ENCODE measurements around the gene MED9. TPM values are rescaled to one million over a fixed set of nuclear protein-coding genes. Genes with fewer than 3 reads are reported as not detected.

MED9 gene
- total RNA-seq, 4 donors from 2014 or later: 8.3 to 14.4 (median 11.4) TPM

- under 1% methylated on average over 31 of the region's 93 CpGs for WGBS
- H3K4me3 ChIP-seq: peak within 1 kb of the TSS; percentile 67 to 77 (median 70)
- no peaks in the 10 kb centered on the region for H3K27me3 ChIP-seq
- H3K36me3 ChIP-seq: peaks cover 4 to 16% (median 15%) of the 10 kb centered on the region in 4 donors
- DNase-seq (ENCODE audit: extremely low spot score): peak; percentile 96
- H3K9me3 ChIP-seq: no peaks in the 10 kb centered on the region
- peak; percentile 90 for TF ChIP-seq POLR2A (IDR thresholded peaks at IDR 0.05; ENCODE audit: low read depth)
- TF ChIP-seq CTCF (IDR thresholded peaks at IDR 0.05): peak; percentile 94 to 100 (median 97)
- no peak for TF ChIP-seq EP300 (IDR thresholded peaks at IDR 0.05)
- peak; percentile 85 to 95 for TF ChIP-seq POLR2AphosphoS5 (IDR thresholded peaks at IDR 0.05)
- peaks cover 27 to 38% (median 31%) of the 10 kb centered on the region in 4 donors for H3K4me1 ChIP-seq
- intact Hi-C loops (cut with DNase I): loop anchor here (10.0 kb wide), 1 partner anchor 142 kb away; no protein-coding TSS in a partner anchor
- H3K27ac ChIP-seq (replicated peaks in 1 of 4): peak within 1 kb of the TSS; percentile 77 to 89 (median 85)
Observed at GRCh38 chr17:17496189-17497064, 19.6 kb downstream of the MED9 start, which contains the start of gene RASD1. Gene RASD1, minus strand, starts transcription at chr17:17496395. Its CDS starts 214 bp downstream, at chr17:17496181.

- Histone ChIP-seq H3K36me3 (peaks cover 0 to 8% (median 7%) of the 10 kb centered on the region in 4 donors), H3K27me3 (no peaks in the 10 kb centered on the region), H3K27ac (replicated peaks in 1 of 4) (peak overlapping the region; percentile 77 to 89 (median 85)), H3K4me3 (peak overlapping the region; percentile 67 to 77 (median 70)), H3K4me1 (peaks cover 27 to 32% (median 30%) of the 10 kb centered on the region in 4 donors), H3K9me3 (no peaks in the 10 kb centered on the region)
- WGBS: 97% methylated on average over 4 of the region's 19 CpGs
- DNase-seq (ENCODE audit: extremely low spot score): no peak
- intact Hi-C loops (cut with DNase I): loop anchor here (10.0 kb wide), 1 partner anchor 142 kb away; no protein-coding TSS in a partner anchor
- TF ChIP-seq CTCF (IDR thresholded peaks at IDR 0.05): no peak
- no peak for TF ChIP-seq POLR2AphosphoS5 (IDR thresholded peaks at IDR 0.05)
- TF ChIP-seq EP300 (IDR thresholded peaks at IDR 0.05): no peak
- TF ChIP-seq POLR2A (IDR thresholded peaks at IDR 0.05; ENCODE audit: low read depth): no peak
Observed at GRCh38 chr17:17497065-17497844, 20.5 kb downstream of the MED9 start.

GRCh38 chr17:17497845-17498520 lies 21.2 kb downstream of the MED9 start:
- intact Hi-C loops (cut with DNase I): loop anchor here (10.0 kb wide), 1 partner anchor 143 kb away; no protein-coding TSS in a partner anchor
- H3K36me3 ChIP-seq: peaks cover 0 to under 1% (median under 1%) of the 10 kb centered on the region in 4 donors
- H3K27ac ChIP-seq (replicated peaks in 1 of 4): no peak overlapping the region
- peaks cover 24 to 32% (median 28%) of the 10 kb centered on the region in 4 donors for H3K4me1 ChIP-seq
- H3K9me3 ChIP-seq: no peaks in the 10 kb centered on the region
- 98% methylated on average over 4 of the region's 10 CpGs for WGBS
- no peak overlapping the region for H3K4me3 ChIP-seq
- no peaks in the 10 kb centered on the region for H3K27me3 ChIP-seq
- no peak for TF ChIP-seq POLR2AphosphoS5 (IDR thresholded peaks at IDR 0.05)
- no peak for TF ChIP-seq CTCF (IDR thresholded peaks at IDR 0.05)
- no peak for TF ChIP-seq EP300 (IDR thresholded peaks at IDR 0.05)
- TF ChIP-seq POLR2A (IDR thresholded peaks at IDR 0.05; ENCODE audit: low read depth): no peak
- no peak for DNase-seq (ENCODE audit: extremely low spot score)

- TF ChIP-seq POLR2AphosphoS5 (IDR thresholded peaks at IDR 0.05) (no peak), EP300 (IDR thresholded peaks at IDR 0.05) (no peak), CTCF (IDR thresholded peaks at IDR 0.05) (no peak), POLR2A (IDR thresholded peaks at IDR 0.05; ENCODE audit: low read depth) (no peak)
- Histone ChIP-seq H3K4me1 (peaks cover 23 to 32% (median 28%) of the 10 kb centered on the region in 4 donors), H3K4me3 (no peak overlapping the region), H3K27me3 (no peaks in the 10 kb centered on the region), H3K27ac (replicated peaks in 1 of 4) (no peak overlapping the region), H3K36me3 (no peaks in the 10 kb centered on the region), H3K9me3 (no peaks in the 10 kb centered on the region)
- WGBS: 91% methylated on average over 16 of the region's 16 CpGs
- no peak for DNase-seq (ENCODE audit: extremely low spot score)
- intact Hi-C loops (cut with DNase I): loop anchor here (10.0 kb wide), 1 partner anchor 144 kb away; no protein-coding TSS in a partner anchor
Observed at GRCh38 chr17:17498606-17499301, 22.0 kb downstream of the MED9 start.

Data from esophagus muscularis mucosa (tissue), 4 donors.